HepG2 (cell line): Measurements from ENCODE around the gene GPBAR1. TPM values are rescaled to one million over a fixed set of nuclear protein-coding genes. Genes with fewer than 3 reads are reported as not detected.

ENCODE experiments used
- AGO1 ChIP-seq: fragments of 200-400 bp; formaldehyde crosslinking; IDR thresholded peaks from 2 replicates; pipeline ENCODE4 v1.6.1; 2017; ENCODE audit warnings: mild to moderate bottlenecking, low read depth, low read length, moderate library complexity; ENCODE audit not compliant: poor library complexity, severe bottlenecking
- CEBPG ChIP-seq: IDR thresholded peaks from 2 replicates; pipeline ENCODE4 v1.6.1; 2016
- DNMT3B ChIP-seq: conservative IDR thresholded peaks from 2 replicates; pipeline ENCODE4 v1.6.1; 2016; ENCODE audit warnings: missing biosample characterization, control low read depth
- DPF2 ChIP-seq: sonication (generic); formaldehyde crosslinking; IDR thresholded peaks from 2 replicates; pipeline ENCODE4 v1.4.0; 2020; ENCODE audit warnings: mild to moderate bottlenecking, low read depth, missing genetic modification reagents, borderline replicate concordance
- HDAC2 ChIP-seq: sonication (generic); formaldehyde crosslinking; IDR thresholded peaks from 2 replicates; pipeline ENCODE4 v1.4.0; 2020; ENCODE audit warnings: missing genetic modification reagents
- HNF4A ChIP-seq: sonication (generic); formaldehyde crosslinking; IDR thresholded peaks from 2 replicates; pipeline ENCODE4 v1.4.0; 2020; ENCODE audit warnings: missing genetic modification reagents
- IRF2 ChIP-seq: IDR thresholded peaks from 2 replicates; pipeline ENCODE4 v1.6.1; 2018; ENCODE audit warnings: missing genetic modification reagents, missing compliant biosample characterization
- ISL2 ChIP-seq: sonication (generic); formaldehyde crosslinking; IDR thresholded peaks from 2 replicates; pipeline ENCODE4 v1.5.0; 2020; ENCODE audit warnings: missing genetic modification reagents
- JUND ChIP-seq: sonication (generic); formaldehyde crosslinking; IDR thresholded peaks from 2 replicates; pipeline ENCODE4 v1.8.0; 2022; ENCODE audit warnings: mild to moderate bottlenecking, missing genetic modification reagents
- KDM5B ChIP-seq: sonication (generic); formaldehyde crosslinking; IDR thresholded peaks from 2 replicates; pipeline ENCODE4 v1.4.0; 2020; ENCODE audit warnings: missing genetic modification reagents, mild to moderate bottlenecking, borderline replicate concordance
- NCOA5 ChIP-seq: sonication (generic); formaldehyde crosslinking; IDR thresholded peaks from 2 replicates; pipeline ENCODE4 v1.4.0; 2020; ENCODE audit warnings: missing genetic modification reagents
- NFE2L1 ChIP-seq: sonication (generic); formaldehyde crosslinking; IDR thresholded peaks from 2 replicates; pipeline ENCODE4 v1.4.0; 2020; ENCODE audit warnings: missing genetic modification reagents, mild to moderate bottlenecking, borderline replicate concordance
- PCBP1 ChIP-seq: fragments of 200-400 bp; formaldehyde crosslinking; IDR thresholded peaks from 2 replicates; pipeline ENCODE4 v1.6.1; 2017; ENCODE audit warnings: mild to moderate bottlenecking, low read depth, low read length, borderline replicate concordance
- POLR2A ChIP-seq, 2 experiments: IDR thresholded peaks; 2 replicates each; pipeline ENCODE4 v1.6.1; 2011; ENCODE audit warnings: low read depth in 2 of 2, low read length in 2 of 2, mild to moderate bottlenecking in 1 of 2, moderate library complexity in 1 of 2; ENCODE audit not compliant: insufficient read depth in 1 of 2
- SKIL ChIP-seq: sonication (generic); formaldehyde crosslinking; IDR thresholded peaks from 2 replicates; pipeline ENCODE4 v1.8.0; 2022; ENCODE audit warnings: missing genetic modification reagents, mild to moderate bottlenecking, moderate library complexity, borderline replicate concordance
- TFAP4 ChIP-seq: sonication (generic); IDR thresholded peaks from 2 replicates; pipeline ENCODE4 v1.6.1; 2016; ENCODE audit warnings: low read depth, borderline replicate concordance
- ZBTB7A ChIP-seq: sonication (generic); formaldehyde crosslinking; IDR thresholded peaks from 2 replicates; pipeline ENCODE4 v1.8.0; 2022; ENCODE audit warnings: mild to moderate bottlenecking, missing genetic modification reagents
- ZFX ChIP-seq: sonication (generic); formaldehyde crosslinking; IDR thresholded peaks from 2 replicates; pipeline ENCODE4 v1.4.0; 2020; ENCODE audit warnings: mild to moderate bottlenecking, low read depth, missing genetic modification reagents, moderate library complexity
- ZMYM4 ChIP-seq: sonication (generic); formaldehyde crosslinking; IDR thresholded peaks from 2 replicates; pipeline ENCODE4 v1.8.1; 2023; ENCODE audit warnings: mild to moderate bottlenecking, missing genetic modification reagents
- ZNF296 ChIP-seq: sonication (generic); formaldehyde crosslinking; conservative IDR thresholded peaks from 2 replicates; pipeline ENCODE4 v1.5.0; 2020; ENCODE audit warnings: mild to moderate bottlenecking, missing genetic modification reagents
- ZNF580 ChIP-seq: IDR thresholded peaks from 2 replicates; pipeline ENCODE4 v1.6.1; 2016; ENCODE audit warnings: low read depth, borderline replicate concordance
- ZNF644 ChIP-seq: IDR thresholded peaks from 2 replicates; pipeline ENCODE4 v1.6.1; 2016; ENCODE audit warnings: low read depth
- ZNF740 ChIP-seq: sonication (generic); formaldehyde crosslinking; IDR thresholded peaks from 2 replicates; pipeline ENCODE4 v1.4.0; 2020; ENCODE audit warnings: missing genetic modification reagents
- ZNF761 ChIP-seq: sonication (generic); formaldehyde crosslinking; conservative IDR thresholded peaks from 2 replicates; pipeline ENCODE4 v1.4.0; 2020; ENCODE audit warnings: mild to moderate bottlenecking, missing genetic modification reagents
- polyA plus RNA-seq, 8 experiments: library from polyadenylated mRNA; depleted of rRNA in 3 of 8; stranded (reverse) in 7 of 8; unstranded in 1 of 8; fragments of >200 nt; fragmentation: Illumina TruSeq in 4 of 8; extraction: Trizol in 4 of 8; gene quantifications; 2 replicates each; pipeline versions ENCODE4 v1.2.1 to v1.2.3, GENCODE V29; 2011 to 2016; ENCODE audit warnings: low read depth in 4 of 8, missing spikeins in 1 of 8, mixed read lengths in 1 of 8; ENCODE audit not compliant: insufficient read depth in 1 of 8
- total RNA-seq, 5 experiments: library from RNA; depleted of rRNA; stranded (reverse); fragments of >200 nt; fragmentation: Illumina TruSeq; extraction: Trizol; gene quantifications; 2 replicates each; pipeline ENCODE4 v1.2.3, GENCODE V29; 2016; ENCODE audit warnings: low read depth in 1 of 5
- TF ChIP-seq, protein P1 (sequence below): sonication (generic); formaldehyde crosslinking; IDR thresholded peaks from 2 replicates; pipeline ENCODE4 v1.9.0; 2021; ENCODE audit warnings: missing genetic modification reagents, mild to moderate bottlenecking, borderline replicate concordance

Gene GPBAR1
- total and polyA plus RNA-seq, 2 of the 13 experiments (the other 11 are each of a cell fraction or from before 2014, with no cell fraction given) = 0.05 to 0.09 TPM

DNA sequence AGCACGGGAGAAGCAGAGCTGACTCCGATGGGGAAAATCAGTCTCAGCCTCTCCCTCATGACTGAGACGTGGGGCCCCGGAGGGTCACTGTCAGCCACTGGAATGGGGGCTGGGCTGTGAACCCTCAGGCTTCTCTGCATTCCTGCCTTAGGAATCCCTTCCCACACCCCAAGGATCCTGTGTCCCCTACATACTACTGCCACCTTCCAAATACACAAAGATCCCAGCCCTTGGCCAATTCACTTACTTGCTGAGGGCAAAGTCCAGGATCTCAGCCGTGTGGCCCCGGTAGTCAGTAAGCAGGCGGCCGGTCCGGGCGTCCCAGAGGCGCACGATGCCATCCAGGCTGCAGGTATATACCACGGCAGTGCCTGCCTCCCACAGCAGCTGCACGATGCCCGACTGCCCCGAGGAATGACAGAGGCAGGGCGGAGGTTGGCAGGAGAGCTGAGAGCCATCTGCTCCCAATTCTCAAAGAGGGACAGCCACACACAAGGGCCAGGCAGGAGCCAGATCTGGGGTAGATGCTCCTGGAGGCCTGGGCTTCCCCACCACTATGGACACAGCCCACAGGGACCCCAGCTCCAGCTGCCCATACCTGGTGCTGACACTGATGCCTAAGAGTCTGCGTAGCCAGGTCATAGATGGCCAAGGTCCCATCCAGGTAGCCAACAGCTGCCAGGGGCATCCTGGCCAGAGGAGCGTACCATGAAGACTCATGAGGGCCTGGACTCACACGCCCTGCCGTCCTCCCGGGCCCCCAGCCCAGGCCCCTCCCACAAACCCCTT lies 4.2 kb downstream of the GPBAR1 start (continued):
- TF ChIP-seq ZNF296 (CRISPR knock-in tag) = no peak
- TF ChIP-seq PCBP1 = 0 out of 2 replicates have a peak, but pooled peaks have one; percentile 64
- TF ChIP-seq CEBPG (CRISPR knock-in tag) = peak; percentile 32; the same call in 1 of the 2 replicates
- peak; percentile 56; the same call in 1 of the 2 replicates for TF ChIP-seq ZMYM4 (CRISPR knock-in tag)
- TF ChIP-seq DNMT3B = no peak
- no peak for TF ChIP-seq ZNF580 (CRISPR knock-in tag)
- TF ChIP-seq ZNF761 (CRISPR knock-in tag) = 0 out of 2 replicates have a peak, but pooled peaks have one; percentile 38
- TF ChIP-seq ZFX (CRISPR knock-in tag) = peak; percentile 21; the same call in 1 of the 2 replicates
- no peak for TF ChIP-seq NCOA5 (CRISPR knock-in tag)
- peak; percentile 54; the same call in 1 of the 2 replicates for TF ChIP-seq ISL2
- TF ChIP-seq ZBTB7A = peak; percentile 1; the same call in 1 of the 2 replicates
- no peak for TF ChIP-seq AGO1
- peak in 1 of 2 experiments; percentile 46; a peak in 3 of 4 replicates for TF ChIP-seq POLR2A (IDR thresholded peaks at IDR 0.05; ENCODE audit: insufficient read depth in 1 of 2, low read depth in 2 of 2, low read length in 2 of 2)
- TF ChIP-seq HNF4A (CRISPR knock-in tag) = peak; percentile 96
- TF ChIP-seq ZNF644 (CRISPR knock-in tag) = peak; percentile 76; the same call in 1 of the 2 replicates
- no peak; the same call in 1 of the 2 replicates for TF ChIP-seq IRF2 (CRISPR knock-in tag)
- TF ChIP-seq DPF2 (CRISPR knock-in tag) = 0 out of 2 replicates have a peak, but pooled peaks have one; percentile 19
- TF ChIP-seq NFE2L1 (CRISPR knock-in tag) = 0 out of 2 replicates have a peak, but pooled peaks have one; percentile 52
- TF ChIP-seq SKIL (CRISPR knock-in tag) = no peak
- no peak for TF ChIP-seq ZNF740
- TF ChIP-seq, protein P1, sequence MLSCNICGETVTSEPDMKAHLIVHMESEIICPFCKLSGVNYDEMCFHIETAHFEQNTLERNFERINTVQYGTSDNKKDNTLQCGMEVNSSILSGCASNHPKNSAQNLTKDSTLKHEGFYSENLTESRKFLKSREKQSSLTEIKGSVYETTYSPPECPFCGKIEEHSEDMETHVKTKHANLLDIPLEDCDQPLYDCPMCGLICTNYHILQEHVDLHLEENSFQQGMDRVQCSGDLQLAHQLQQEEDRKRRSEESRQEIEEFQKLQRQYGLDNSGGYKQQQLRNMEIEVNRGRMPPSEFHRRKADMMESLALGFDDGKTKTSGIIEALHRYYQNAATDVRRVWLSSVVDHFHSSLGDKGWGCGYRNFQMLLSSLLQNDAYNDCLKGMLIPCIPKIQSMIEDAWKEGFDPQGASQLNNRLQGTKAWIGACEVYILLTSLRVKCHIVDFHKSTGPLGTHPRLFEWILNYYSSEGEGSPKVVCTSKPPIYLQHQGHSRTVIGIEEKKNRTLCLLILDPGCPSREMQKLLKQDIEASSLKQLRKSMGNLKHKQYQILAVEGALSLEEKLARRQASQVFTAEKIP (CRISPR knock-in tag) = no peak
- TF ChIP-seq KDM5B = peak; percentile 60; the same call in 1 of the 2 replicates
- no peak for TF ChIP-seq JUND
- TF ChIP-seq HDAC2 = peak; percentile 36; the same call in 1 of the 2 replicates
- TF ChIP-seq TFAP4 = 0 out of 2 replicates have a peak, but pooled peaks have one; percentile 16
